Astrocyte of the cerebellum (primary cell): ENCODE results near the gene TOX3.

Source experiments
- DNase-seq: peaks from one replicate; pipeline ENCODE4 v3.0.0-alpha.2; 2011; ENCODE audit warnings: low read depth
- H3K4me3 ChIP-seq: 2 replicates; pipeline ENCODE4 v1.5.1; 2011; ENCODE audit warnings: mild to moderate bottlenecking, low read depth, low read length, moderate library complexity
- in situ Hi-C: cut with HindIII; loops from 2 replicates; pipeline ENCODE4 v1.10.0; 2017; ENCODE audit warnings: low sequenced_read_pairs
- TF ChIP-seq, protein P1 (sequence below): IDR thresholded peaks from 2 replicates; pipeline ENCODE4 v1.5.1; 2012; ENCODE audit warnings: low read length, low read depth, moderate library complexity, mild to moderate bottlenecking; ENCODE audit errors: missing control alignments

The TOX3 gene

DNA sequence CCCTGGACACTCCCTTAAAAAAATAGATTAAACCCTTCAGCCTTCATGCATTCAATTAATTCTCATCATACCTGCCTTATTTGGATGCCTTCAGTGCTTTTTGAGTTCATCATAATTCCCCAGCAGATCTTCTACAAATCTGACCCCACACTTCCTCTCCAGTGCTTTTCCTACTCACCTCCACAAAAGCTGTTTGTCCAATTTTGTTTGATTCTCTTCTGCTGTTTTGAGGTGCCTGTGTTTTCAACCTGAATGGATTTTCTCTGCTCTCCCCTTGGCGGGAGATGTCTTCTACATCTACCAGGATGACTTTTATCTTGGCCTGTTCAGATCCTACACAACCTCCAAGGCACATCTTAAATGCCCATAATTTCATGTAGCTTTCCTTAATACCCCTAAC is 112.7 kb downstream of the TOX3 start:
- in situ Hi-C loops, result no loop called here
- no peak overlapping the region for H3K4me3 ChIP-seq
- DNase-seq, result no peak
- TF ChIP-seq, protein P1, sequence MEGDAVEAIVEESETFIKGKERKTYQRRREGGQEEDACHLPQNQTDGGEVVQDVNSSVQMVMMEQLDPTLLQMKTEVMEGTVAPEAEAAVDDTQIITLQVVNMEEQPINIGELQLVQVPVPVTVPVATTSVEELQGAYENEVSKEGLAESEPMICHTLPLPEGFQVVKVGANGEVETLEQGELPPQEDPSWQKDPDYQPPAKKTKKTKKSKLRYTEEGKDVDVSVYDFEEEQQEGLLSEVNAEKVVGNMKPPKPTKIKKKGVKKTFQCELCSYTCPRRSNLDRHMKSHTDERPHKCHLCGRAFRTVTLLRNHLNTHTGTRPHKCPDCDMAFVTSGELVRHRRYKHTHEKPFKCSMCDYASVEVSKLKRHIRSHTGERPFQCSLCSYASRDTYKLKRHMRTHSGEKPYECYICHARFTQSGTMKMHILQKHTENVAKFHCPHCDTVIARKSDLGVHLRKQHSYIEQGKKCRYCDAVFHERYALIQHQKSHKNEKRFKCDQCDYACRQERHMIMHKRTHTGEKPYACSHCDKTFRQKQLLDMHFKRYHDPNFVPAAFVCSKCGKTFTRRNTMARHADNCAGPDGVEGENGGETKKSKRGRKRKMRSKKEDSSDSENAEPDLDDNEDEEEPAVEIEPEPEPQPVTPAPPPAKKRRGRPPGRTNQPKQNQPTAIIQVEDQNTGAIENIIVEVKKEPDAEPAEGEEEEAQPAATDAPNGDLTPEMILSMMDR, result no peak

DNA sequence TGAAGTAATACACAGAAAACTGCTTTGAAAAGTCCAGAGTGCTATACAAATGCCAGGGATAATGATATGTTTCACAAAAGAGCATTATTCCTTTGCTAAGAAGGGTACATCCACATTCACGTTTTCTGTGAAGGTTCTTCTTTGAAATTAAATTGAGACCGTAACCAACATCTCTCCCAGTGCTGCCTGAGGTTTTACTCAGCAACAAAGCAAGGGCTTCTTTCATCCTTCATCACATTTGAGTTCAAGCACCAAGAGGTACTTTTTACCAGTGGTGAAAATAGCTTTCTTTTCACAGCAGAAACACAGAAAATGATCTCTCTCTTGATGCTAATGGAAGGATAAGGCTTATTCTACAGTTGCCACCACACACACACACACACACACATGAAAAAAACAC is 113.3 kb downstream of the TOX3 start:
- in situ Hi-C loops, result no loop called here
- H3K4me3 ChIP-seq, result no peak overlapping the region
- TF ChIP-seq, protein P1, result no peak

DNA sequence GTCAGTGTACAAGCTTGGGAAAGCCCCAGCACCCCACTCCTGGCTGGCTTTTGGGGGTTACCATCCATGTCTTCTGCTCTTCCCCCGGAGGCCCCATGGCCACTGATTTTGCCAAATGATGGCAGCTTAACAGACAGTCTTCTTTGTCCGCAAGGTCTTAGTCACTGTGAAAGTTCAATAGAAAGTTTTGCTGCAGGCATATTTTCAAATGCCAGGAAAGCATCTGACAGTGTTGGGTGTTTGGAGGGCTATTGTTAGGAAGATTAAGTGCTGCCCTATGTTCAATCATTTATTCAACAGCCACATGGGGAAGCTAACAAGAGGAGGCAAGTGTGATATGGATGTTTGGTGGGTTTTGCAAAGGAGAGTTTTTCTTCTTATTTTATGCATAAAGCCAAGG is 122.4 kb downstream of the TOX3 start:
- TF ChIP-seq, protein P1, result no peak
- in situ Hi-C loops, result no loop called here
- no peak for DNase-seq
- H3K4me3 ChIP-seq, result no peak overlapping the region

More for the DNA sequence above, 113.3 kb downstream of the TOX3 start:
- DNase-seq, result no peak

DNA sequence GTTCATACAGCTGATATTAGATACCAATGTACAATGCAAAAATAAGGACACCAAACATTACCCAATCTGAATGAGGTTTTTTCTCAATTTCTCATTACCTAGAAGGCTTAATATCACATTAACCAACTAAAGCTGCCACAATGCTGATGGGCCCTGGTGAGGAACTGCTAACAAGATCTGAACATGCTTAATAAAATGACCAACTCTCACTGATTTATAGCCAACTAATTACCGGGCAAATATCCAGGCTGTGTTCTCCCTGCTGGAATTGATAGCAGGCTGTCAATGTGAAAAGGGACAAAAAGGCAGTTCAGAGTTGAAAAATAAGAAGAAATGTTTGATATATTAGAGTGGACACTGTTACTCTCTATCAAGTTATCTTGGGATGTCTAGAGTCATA is 124.6 kb downstream of the TOX3 start:
- no peak overlapping the region for H3K4me3 ChIP-seq
- no peak for DNase-seq
- in situ Hi-C loops, result no loop called here
- TF ChIP-seq, protein P1, result no peak

DNA sequence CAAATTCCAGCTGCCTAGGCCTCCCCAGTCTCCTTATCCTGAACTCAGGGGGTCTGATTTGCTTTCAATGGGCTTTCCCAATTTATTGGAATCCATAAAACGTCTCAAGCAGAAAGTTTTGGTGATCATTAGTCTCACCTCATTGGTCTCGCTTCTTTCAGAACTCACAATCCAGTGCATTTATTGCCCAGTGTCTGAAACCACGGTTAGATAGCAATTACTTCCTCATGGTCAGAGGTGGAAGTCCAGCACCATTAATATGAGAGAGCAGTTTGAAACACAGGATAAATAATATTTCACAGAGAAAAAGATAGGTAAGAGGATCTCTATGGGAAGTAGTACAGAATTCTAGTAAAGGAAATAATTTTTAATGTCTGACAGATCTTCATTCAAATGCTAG is 128.7 kb downstream of the TOX3 start:
- DNase-seq, result no peak
- in situ Hi-C loops, result no loop called here
- H3K4me3 ChIP-seq, result no peak overlapping the region
- TF ChIP-seq, protein P1, result no peak

DNA sequence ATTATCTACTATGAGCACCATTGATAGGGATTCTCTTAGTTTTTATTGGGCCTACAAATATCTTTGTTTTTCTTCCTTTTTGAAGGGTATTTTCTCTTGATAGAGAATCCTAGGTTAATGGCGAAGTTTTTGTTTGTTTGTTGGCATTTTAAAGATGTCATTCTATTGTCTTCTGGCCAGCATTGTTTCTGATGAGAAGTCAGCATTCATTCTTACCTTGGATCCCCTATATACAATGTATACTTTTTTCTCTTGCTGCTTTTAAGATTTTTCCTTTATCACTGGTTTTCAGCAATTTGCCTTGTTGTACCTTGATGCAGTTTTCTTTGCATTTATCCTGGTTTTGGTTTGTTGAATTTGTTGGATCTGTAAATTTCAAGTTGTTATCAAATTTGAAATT is 130.1 kb downstream of the TOX3 start:
- TF ChIP-seq, protein P1, result no peak
- DNase-seq, result no peak
- in situ Hi-C loops, result no loop called here
- no peak overlapping the region for H3K4me3 ChIP-seq

DNA sequence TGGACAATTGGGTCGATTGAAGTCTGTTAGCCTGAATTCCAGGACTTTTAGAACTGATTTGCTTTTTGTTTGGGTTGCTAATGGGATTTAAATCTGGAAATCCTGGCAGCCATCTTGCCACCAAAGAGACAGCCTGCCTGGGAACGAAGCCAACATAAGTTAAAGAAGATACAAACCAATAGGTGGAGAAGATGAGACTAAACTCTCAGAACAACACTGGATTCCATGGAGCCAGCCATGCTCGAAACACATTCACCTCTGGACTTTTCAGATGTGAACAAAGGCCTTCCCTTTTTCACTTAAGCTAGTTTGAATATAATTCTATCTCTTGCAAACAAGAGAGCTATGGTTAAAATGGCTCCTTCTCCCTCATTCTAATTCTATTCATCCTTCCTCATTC is 135.9 kb downstream of the TOX3 start:
- no peak overlapping the region for H3K4me3 ChIP-seq
- no peak for DNase-seq
- TF ChIP-seq, protein P1, result no peak
- in situ Hi-C loops, result no loop called here
